Keratinocyte (primary cell): ENCODE measurements around the gene LYZL4. TPM values are rescaled to one million over a fixed set of nuclear protein-coding genes. Genes with fewer than 3 reads are reported as not detected.

Experiments
- DNase-seq: peaks from one replicate; pipeline ENCODE4 v3.0.0-alpha.2; 2011; ENCODE audit warnings: low read depth, missing footprints, low spot score
- FAIRE-seq: peaks from 2 replicates; lab custom pipeline; 2011; peaks lifted over from hg19 to GRCh38; lab: Jason Lieb, UNC
- H2AFZ ChIP-seq: 2 replicates; pipeline ENCODE4 v1.6.0; 2012; ENCODE audit warnings: low read length, control low read depth, inconsistent platforms; ENCODE audit not compliant: control insufficient read depth
- H3K27ac ChIP-seq: 2 replicates; pipeline ENCODE4 v1.5.1; 2011; ENCODE audit warnings: low read length; ENCODE audit not compliant: control insufficient read depth, insufficient read depth
- H3K27me3 ChIP-seq: 3 replicates; pipeline ENCODE4 v1.6.0; 2011; ENCODE audit warnings: low read length; ENCODE audit not compliant: control insufficient read depth, insufficient read depth; ENCODE audit errors: extremely low read depth
- H3K36me3 ChIP-seq, 2 experiments: 2 replicates in 1 of 2; 3 replicates in 1 of 2; pipeline ENCODE4 v1.5.1; 2011; ENCODE audit warnings: low read length in 2 of 2, mild to moderate bottlenecking in 1 of 2; ENCODE audit not compliant: control insufficient read depth in 2 of 2, insufficient read depth in 2 of 2; ENCODE audit errors: extremely low read depth in 1 of 2
- H3K4me1 ChIP-seq: 3 replicates; pipeline ENCODE4 v1.5.1; 2011; ENCODE audit warnings: low read length; ENCODE audit not compliant: control insufficient read depth, insufficient read depth; ENCODE audit errors: extremely low read depth
- H3K4me2 ChIP-seq: 3 replicates; pipeline ENCODE4 v1.6.0; 2011; ENCODE audit warnings: low read depth, low read length; ENCODE audit not compliant: control insufficient read depth, insufficient read depth; ENCODE audit errors: extremely low read depth
- H3K4me3 ChIP-seq, 3 experiments: fragments of 200-600 bp in 1 of 3; sonication (generic) in 1 of 3; 2 replicates in 2 of 3; 3 replicates in 1 of 3; pipeline ENCODE4 v1.5.1; 2011 to 2016; ENCODE audit warnings: low read length in 3 of 3, mild to moderate bottlenecking in 3 of 3, control low read depth in 2 of 3, inconsistent platforms in 1 of 3, low read depth in 1 of 3, mixed read lengths in 1 of 3, mixed run types in 1 of 3, moderate library complexity in 1 of 3; ENCODE audit not compliant: control insufficient read depth in 2 of 3, insufficient read depth in 2 of 3; ENCODE audit errors: extremely low read depth in 1 of 3
- H3K79me2 ChIP-seq: 2 replicates; pipeline ENCODE4 v1.6.0; 2012; ENCODE audit warnings: low read length; ENCODE audit not compliant: control insufficient read depth, insufficient read depth
- H3K9ac ChIP-seq: 3 replicates; pipeline ENCODE4 v1.6.0; 2011; ENCODE audit warnings: low read length; ENCODE audit not compliant: control insufficient read depth, insufficient read depth; ENCODE audit errors: extremely low read depth
- H3K9me1 ChIP-seq: 3 replicates; pipeline ENCODE4 v1.6.0; 2011; ENCODE audit warnings: low read length; ENCODE audit not compliant: control insufficient read depth, insufficient read depth; ENCODE audit errors: extremely low read depth
- H3K9me3 ChIP-seq: 2 replicates; pipeline ENCODE4 v1.5.1; 2012; ENCODE audit warnings: low read depth, low read length; ENCODE audit not compliant: control insufficient read depth
- H4K20me1 ChIP-seq: 3 replicates; pipeline ENCODE4 v1.6.0; 2011; ENCODE audit warnings: low read length; ENCODE audit not compliant: control insufficient read depth, insufficient read depth; ENCODE audit errors: extremely low read depth
- CTCF ChIP-seq, 3 experiments: IDR thresholded peaks in 1 of 3; conservative IDR thresholded peaks in 1 of 3; optimal IDR thresholded peaks in 1 of 3; 2 replicates in 2 of 3; 3 replicates in 1 of 3; pipeline versions ENCODE3 to v1.5.1; 2011; ENCODE audit warnings: low read length in 3 of 3, mild to moderate bottlenecking in 3 of 3, moderate library complexity in 2 of 3, control low read depth in 1 of 3, inconsistent platforms in 1 of 3; ENCODE audit not compliant: insufficient read depth in 2 of 3; ENCODE audit errors: extremely low read depth in 1 of 3
- EZH2 ChIP-seq: IDR thresholded peaks from one replicate; pipeline ENCODE4 v1.6.1; 2012; ENCODE audit warnings: inconsistent platforms, mild to moderate bottlenecking, low read length, moderate library complexity
- dilution Hi-C: fragments of 300-500 bp; cut with MboI; formaldehyde crosslinking; loops from one replicate; pipeline ENCODE4 v1.7.0; 2020; ENCODE audit warnings: low sequenced_read_pairs; ENCODE audit not compliant: extremely low pct_ligation_motif_present
- polyA plus RNA-seq, 5 experiments: library from polyadenylated mRNA; depleted of rRNA in 3 of 5; stranded (reverse) in 3 of 5; stranded (forward) in 1 of 5; unstranded in 1 of 5; fragments of >200 nt; gene quantifications; 1 replicate in 1 of 5; 2 replicates in 3 of 5; 3 replicates in 1 of 5; pipeline versions ENCODE4 v1.2.1 to v1.2.3, GENCODE V29; 2011 to 2012; ENCODE audit warnings: missing spikeins in 2 of 5, low read depth in 1 of 5, low replicate concordance in 1 of 5

Gene LYZL4
- polyA plus RNA-seq, 1 donor (not counting 4 experiments of a cell fraction or from before 2014, with no cell fraction given) = not detected

- H2AFZ ChIP-seq = no peak overlapping the region
- TF ChIP-seq EZH2 (no peak), CTCF (optimal IDR thresholded peaks at IDR 0.05 in 1 of 3, IDR thresholded peaks at IDR 0.05 in 1 of 3, conservative IDR thresholded peaks at IDR 0.05 in 1 of 3; ENCODE audit: extremely low read depth in 1 of 3, insufficient read depth in 2 of 3, low read length in 3 of 3) (no peak)
- dilution Hi-C loops = no loop called here
- no peaks in the 10 kb centered on the region for H3K27me3 ChIP-seq
- H3K4me3 ChIP-seq = no peak overlapping the region
- DNase-seq = no peak
- H3K4me2 ChIP-seq = no peak overlapping the region
- no peaks in the 10 kb centered on the region for H4K20me1 ChIP-seq
- no peaks in the 10 kb centered on the region for H3K79me2 ChIP-seq
- no peaks in the 10 kb centered on the region for H3K9me3 ChIP-seq
- no peaks in the 10 kb centered on the region for H3K36me3 ChIP-seq
- H3K4me1 ChIP-seq = peaks cover 5% of the 10 kb centered on the region
- H3K9ac ChIP-seq = no peak overlapping the region
- H3K27ac ChIP-seq = no peak overlapping the region
- H3K9me1 ChIP-seq = no peaks in the 10 kb centered on the region
- FAIRE-seq = no peak
Measured at GRCh38 chr3:42408156-42408555, 2.3 kb downstream of the LYZL4 start.

DNA sequence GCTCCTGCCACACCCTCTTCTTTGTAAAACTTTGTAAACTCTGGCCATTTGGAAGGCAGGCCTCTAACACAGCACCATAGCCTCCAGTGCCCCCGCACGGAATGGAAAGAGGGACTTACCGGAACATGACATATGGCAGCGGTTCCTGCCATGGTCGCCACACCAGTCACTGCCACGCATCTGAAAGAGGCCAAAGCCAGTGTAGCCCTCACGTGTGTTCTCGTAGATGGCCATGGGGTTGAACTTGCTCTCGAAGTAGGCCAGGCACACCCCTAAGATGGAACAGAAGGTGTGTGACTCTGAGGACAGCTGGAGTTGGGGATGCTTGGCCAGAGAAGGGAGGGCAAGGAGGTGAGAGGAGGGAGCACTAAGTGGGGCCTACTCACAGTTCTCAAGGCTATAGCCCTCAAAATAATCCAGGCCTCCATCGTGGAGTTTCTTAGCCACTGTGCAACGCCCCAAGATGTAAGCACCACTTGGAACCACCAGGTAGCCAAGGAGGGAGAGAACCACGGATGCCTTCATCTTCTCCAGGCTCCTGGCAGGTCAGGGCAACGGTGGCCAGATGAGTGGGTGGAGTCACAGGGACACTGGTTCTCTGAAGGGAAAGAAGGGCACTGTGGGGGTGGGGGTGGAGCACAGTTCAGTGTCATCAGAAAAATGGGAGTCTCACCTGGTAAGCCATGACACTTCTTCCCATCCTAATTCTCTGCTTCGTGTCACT, 3.5 kb downstream of the LYZL4 start:
- H3K36me3 ChIP-seq = no peaks in the 10 kb centered on the region
- H3K27me3 ChIP-seq = no peaks in the 10 kb centered on the region
- no peaks in the 10 kb centered on the region for H3K9me3 ChIP-seq
- no peaks in the 10 kb centered on the region for H3K79me2 ChIP-seq
- dilution Hi-C loops = no loop called here
- H3K27ac ChIP-seq = no peak overlapping the region
- H3K9ac ChIP-seq = no peak overlapping the region
- H3K4me2 ChIP-seq = no peak overlapping the region
- no peaks in the 10 kb centered on the region for H3K9me1 ChIP-seq
- H2AFZ ChIP-seq = no peak overlapping the region
- peaks cover 5% of the 10 kb centered on the region for H3K4me1 ChIP-seq
- TF ChIP-seq CTCF (optimal IDR thresholded peaks at IDR 0.05 in 1 of 3, IDR thresholded peaks at IDR 0.05 in 1 of 3, conservative IDR thresholded peaks at IDR 0.05 in 1 of 3; ENCODE audit: extremely low read depth in 1 of 3, insufficient read depth in 2 of 3, low read length in 3 of 3) (no peak), EZH2 (no peak)
- no peaks in the 10 kb centered on the region for H4K20me1 ChIP-seq
- FAIRE-seq (no peak), DNase-seq (no peak)
- H3K4me3 ChIP-seq = no peak overlapping the region
